H1 (cell line): Measurements from ENCODE around the gene TMEM178B. TPM values are rescaled to one million over a fixed set of nuclear protein-coding genes. Genes with fewer than 3 reads are reported as not detected.

Experiments used
- CTCF ChIA-PET: fragments of 300-600 bp; sonication (Branson Sonifier 250); formaldehyde crosslinking; loops from one replicate; lab custom pipeline; 2021; ENCODE audit not compliant: partially characterized antibody; lab: Charles Lee
- POLR2A ChIA-PET: fragments of 300-600 bp; sonication (Branson Sonifier 250); formaldehyde crosslinking; loops from one replicate; lab custom pipeline; 2021; ENCODE audit warnings: inconsistent platforms; ENCODE audit not compliant: partially characterized antibody; lab: Charles Lee
- DNase-seq, 2 experiments: peaks; one replicate each; pipeline versions ENCODE4 v3.0.0 to v3.0.0-alpha.2; 2010 to 2022; ENCODE audit warnings: low spot score in 2 of 2, low read depth in 1 of 2, mixed read lengths in 1 of 2
- FAIRE-seq: peaks from 2 replicates; lab custom pipeline; 2011; peaks lifted over from hg19 to GRCh38; lab: Jason Lieb, UNC
- H2AFZ ChIP-seq: 2 replicates; pipeline ENCODE4 v1.8.1; 2012; ENCODE audit warnings: low read length, inconsistent platforms
- H2AK5ac ChIP-seq: 2 replicates; pipeline ENCODE4 v1.6.1; 2013; ENCODE audit warnings: low read depth, low read length
- H2BK120ac ChIP-seq: replicated peaks from 2 replicates; pipeline ENCODE3; 2013; ENCODE audit warnings: low read depth, low read length, inconsistent platforms
- H2BK12ac ChIP-seq: 2 replicates; pipeline ENCODE4 v1.6.1; 2013; ENCODE audit warnings: low read depth, low read length
- H2BK15ac ChIP-seq: 2 replicates; pipeline ENCODE4 v1.6.1; 2013; ENCODE audit warnings: low read length
- H2BK20ac ChIP-seq: 2 replicates; pipeline ENCODE4 v1.6.1; 2013; ENCODE audit warnings: low read length
- H2BK5ac ChIP-seq: 2 replicates; pipeline ENCODE4 v1.6.1; 2013; ENCODE audit warnings: low read depth, low read length
- H3K14ac ChIP-seq: 2 replicates; pipeline ENCODE4 v1.6.1; 2013; ENCODE audit warnings: inconsistent platforms; ENCODE audit not compliant: insufficient read length
- H3K18ac ChIP-seq: 2 replicates; pipeline ENCODE4 v1.6.1; 2013; ENCODE audit warnings: low read length; ENCODE audit errors: extremely low read depth
- H3K23ac ChIP-seq: 2 replicates; pipeline ENCODE4 v1.6.1; 2013; ENCODE audit warnings: inconsistent platforms; ENCODE audit not compliant: insufficient read length
- H3K23me2 ChIP-seq: 2 replicates; pipeline ENCODE4 v1.6.1; 2013; ENCODE audit warnings: low read depth, low read length
- H3K27ac ChIP-seq: 2 replicates; pipeline ENCODE4 v1.6.1; 2011; ENCODE audit warnings: low read depth, low read length, inconsistent platforms
- H3K27me3 ChIP-seq, 4 experiments: replicated peaks in 1 of 4; 1 replicate in 1 of 4; 2 replicates in 3 of 4; pipeline versions ENCODE4 v1.6.1 to v1.8.1; 2011 to 2013; ENCODE audit warnings: low read length in 3 of 4, mild to moderate bottlenecking in 3 of 4, inconsistent platforms in 2 of 4, mixed read lengths in 2 of 4, moderate library complexity in 1 of 4; ENCODE audit not compliant: control insufficient read depth in 3 of 4, insufficient read depth in 3 of 4; ENCODE audit errors: extremely low read depth in 1 of 4
- H3K36me3 ChIP-seq, 4 experiments: 2 replicates each; pipeline versions ENCODE4 v1.6.1 to v1.8.1; 2011 to 2013; ENCODE audit warnings: mild to moderate bottlenecking in 4 of 4, low read length in 3 of 4, moderate library complexity in 2 of 4, control low read depth in 1 of 4, inconsistent platforms in 1 of 4; ENCODE audit not compliant: insufficient read depth in 4 of 4, control insufficient read depth in 2 of 4
- H3K4ac ChIP-seq: replicated peaks from 2 replicates; pipeline ENCODE3; 2013; ENCODE audit warnings: low read length, low read depth, mixed read lengths, inconsistent platforms; ENCODE audit not compliant: insufficient read length
- H3K4me1 ChIP-seq, 4 experiments: replicated peaks in 1 of 4; 1 replicate in 1 of 4; 2 replicates in 3 of 4; pipeline versions ENCODE4 v1.6.1 to v1.8.1; 2011 to 2013; ENCODE audit warnings: low read length in 3 of 4, inconsistent platforms in 2 of 4, mixed read lengths in 1 of 4; ENCODE audit not compliant: insufficient read depth in 4 of 4, control insufficient read depth in 3 of 4
- H3K4me2 ChIP-seq, 2 experiments: 2 replicates each; pipeline versions ENCODE4 v1.6.1 to v1.8.1; 2011 to 2013; ENCODE audit warnings: low read depth in 2 of 2, low read length in 2 of 2, control low read depth in 1 of 2, inconsistent platforms in 1 of 2, mild to moderate bottlenecking in 1 of 2; ENCODE audit not compliant: insufficient read depth in 1 of 2
- H3K4me3 ChIP-seq, 4 experiments: fragments of 200-600, 300-600 bp in 1 of 4; sonication (generic), shearing (Covaris generic), sonication (Bioruptor Twin) in 1 of 4; 2 replicates each; pipeline versions ENCODE4 v1.5.1 to v1.8.1; 2011 to 2016; ENCODE audit warnings: low read length in 4 of 4, low read depth in 3 of 4, control low read depth in 2 of 4, inconsistent platforms in 2 of 4, mild to moderate bottlenecking in 2 of 4, mixed read lengths in 1 of 4, moderate library complexity in 1 of 4; ENCODE audit not compliant: insufficient read depth in 2 of 4; ENCODE audit errors: extremely low read depth in 1 of 4
- H3K56ac ChIP-seq: replicated peaks from 2 replicates; pipeline ENCODE3; 2013; ENCODE audit warnings: low read depth, mild to moderate bottlenecking, mixed read lengths, low read length, inconsistent platforms; ENCODE audit not compliant: insufficient read length
- H3K79me1 ChIP-seq: 2 replicates; pipeline ENCODE4 v1.6.1; 2013; ENCODE audit warnings: low read depth, low read length, control low read depth
- H3K79me2 ChIP-seq, 2 experiments: 2 replicates each; pipeline versions ENCODE4 v1.6.1 to v1.8.1; 2012 to 2013; ENCODE audit warnings: low read length in 2 of 2, mild to moderate bottlenecking in 2 of 2, inconsistent platforms in 1 of 2; ENCODE audit not compliant: insufficient read depth in 2 of 2, control insufficient read depth in 1 of 2
- H3K9ac ChIP-seq, 4 experiments: replicated peaks in 1 of 4; 1 replicate in 1 of 4; 2 replicates in 3 of 4; pipeline versions ENCODE4 v1.6.1 to v1.8.1; 2011 to 2013; ENCODE audit warnings: low read depth in 3 of 4, low read length in 3 of 4, control low read depth in 2 of 4, mild to moderate bottlenecking in 2 of 4, moderate library complexity in 2 of 4, inconsistent platforms in 1 of 4; ENCODE audit errors: extremely low read depth in 1 of 4
- H3K9me3 ChIP-seq, 2 experiments: 2 replicates each; pipeline versions ENCODE4 v1.6.1 to v1.8.1; 2012 to 2013; ENCODE audit warnings: mild to moderate bottlenecking in 2 of 2, moderate library complexity in 2 of 2, control low read depth in 1 of 2, inconsistent platforms in 1 of 2, low read depth in 1 of 2, low read length in 1 of 2, mixed read lengths in 1 of 2; ENCODE audit not compliant: insufficient read depth in 2 of 2
- H4K20me1 ChIP-seq, 2 experiments: replicated peaks in 1 of 2; 2 replicates each; pipeline versions ENCODE3 to v1.8.1; 2011 to 2013; ENCODE audit warnings: inconsistent platforms in 2 of 2, low read length in 2 of 2, mild to moderate bottlenecking in 1 of 2; ENCODE audit not compliant: insufficient read depth in 2 of 2, control insufficient read depth in 1 of 2
- H4K5ac ChIP-seq: 2 replicates; pipeline ENCODE4 v1.6.1; 2013; ENCODE audit warnings: low read length, low read depth, mixed read lengths, inconsistent platforms; ENCODE audit not compliant: insufficient read length
- H4K8ac ChIP-seq: 2 replicates; pipeline ENCODE4 v1.8.0; 2013; ENCODE audit warnings: mild to moderate bottlenecking, moderate library complexity, low read length, inconsistent platforms; ENCODE audit not compliant: insufficient read depth; ENCODE audit errors: extremely low read depth
- H4K91ac ChIP-seq: replicated peaks from 2 replicates; pipeline ENCODE3; 2013; ENCODE audit warnings: low read length, mixed read lengths, inconsistent platforms; ENCODE audit not compliant: insufficient read length
- KDM1A ChIP-seq: fragments of 200-600, 300-600 bp; sonication (generic); IDR thresholded peaks from 2 replicates; pipeline ENCODE4 v1.7.1; 2016; ENCODE audit warnings: mild to moderate bottlenecking, low read length, borderline replicate concordance
- SP2 ChIP-seq: IDR thresholded peaks from 2 replicates; pipeline ENCODE4 v1.6.1; 2012; ENCODE audit warnings: mild to moderate bottlenecking, low read length, inconsistent platforms
- SP4 ChIP-seq: IDR thresholded peaks from 2 replicates; pipeline ENCODE4 v1.6.1; 2012; ENCODE audit warnings: low read length, inconsistent platforms
- WGBS, 2 experiments: shearing (Covaris generic) in 1 of 2; methylation state at CpG; one replicate each; pipeline versions ENCODE4 v1.1.6 to v1.1.7; 2013 to 2015; ENCODE audit warnings: low lambda C conversion rate in 2 of 2, mixed read lengths in 2 of 2, inconsistent platforms in 1 of 2, low coverage in 1 of 2, missing lambda C conversion rate in 1 of 2; ENCODE audit not compliant: insufficient replicate concordance in 2 of 2, insufficient coverage in 1 of 2, insufficient read length in 1 of 2; ENCODE audit errors: extremely low coverage in 1 of 2, missing lambda C conversion rate in 1 of 2; 5-methylcytosine and 5-hydroxymethylcytosine counted together
- polyA plus RNA-seq, 7 experiments: library from polyadenylated mRNA; depleted of rRNA in 3 of 7; stranded (reverse) in 5 of 7; unstranded in 2 of 7; fragments of >200 nt in 5 of 7; fragments of 200-250 nt in 2 of 7; gene quantifications; 1 replicate in 5 of 7; 2 replicates in 1 of 7; 4 replicates in 1 of 7; pipeline versions ENCODE4 v1.2.1 to v1.2.3, GENCODE V29; 2011 to 2013; ENCODE audit warnings: missing spikeins in 2 of 7, mixed read lengths in 2 of 7
- total RNA-seq: library from RNA; stranded (reverse); fragmentation: NEBNext Ultra II Directional; extraction: Animal tissue kit (Norgen Biotek cat#: 25700); gene quantifications from 2 replicates; pipeline ENCODE4 v1.2.1, GENCODE V29; 2021

The TMEM178B gene
- total and polyA plus RNA-seq, 2 of the 8 experiments (the other 6 are each of a cell fraction or from before 2014, with no cell fraction given): 5.3 to 18.1 TPM

DNA sequence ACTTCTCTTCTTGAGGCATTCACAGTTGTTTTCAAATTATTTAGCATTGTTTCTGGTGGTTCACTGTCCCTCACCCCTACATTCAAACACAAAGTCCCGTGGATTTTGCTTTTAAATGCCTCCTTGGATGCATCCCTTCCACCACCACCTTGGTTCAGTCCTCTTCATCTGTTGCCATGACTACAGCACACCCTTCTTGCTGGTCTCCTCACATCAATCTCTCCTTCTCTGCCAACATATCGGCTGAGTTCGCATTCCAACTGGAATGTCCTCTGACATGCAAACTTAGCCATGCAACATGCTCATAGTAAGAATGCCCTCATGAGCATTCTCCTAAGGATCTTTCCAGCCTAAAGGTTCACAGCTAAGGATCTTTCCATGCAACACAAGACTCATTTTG, 279.1 kb downstream of the TMEM178B start:
- Histone ChIP-seq H3K4ac (no peak overlapping the region), H3K14ac (no peak overlapping the region), H2BK15ac (no peak overlapping the region), H2BK20ac (no peak overlapping the region), H2BK5ac (no peak overlapping the region), H3K9me3 (no peaks in the 10 kb centered on the region), H3K23me2 (no peaks in the 10 kb centered on the region), H4K5ac (no peak overlapping the region), H4K91ac (no peak overlapping the region), H3K4me3 (no peak overlapping the region), H3K27me3 (no peaks in the 10 kb centered on the region), H3K4me1 (peaks cover 0 to 5% (median 0%) of the 10 kb centered on the region in 4 experiments; a peak in 2 of 7 replicates), H3K18ac (no peak overlapping the region), H3K27ac (no peak overlapping the region), H2BK12ac (no peak overlapping the region), H3K9ac (no peak overlapping the region), H4K8ac (no peak overlapping the region), H3K4me2 (no peak overlapping the region), H3K56ac (no peak overlapping the region), H3K79me1 (no peaks in the 10 kb centered on the region), H4K20me1 (peaks cover 0 to 2% of the 10 kb centered on the region in 2 experiments), H2AFZ (no peak overlapping the region), H2AK5ac (no peak overlapping the region), H3K36me3 (no peaks in the 10 kb centered on the region), H3K79me2 (no peaks in the 10 kb centered on the region), H2BK120ac (no peak overlapping the region), H3K23ac (no peak overlapping the region)
- WGBS, 2 experiments: 83% methylated on average over 3 of the region's 3 CpGs; no CpG with 5 or more reads in 1 of the 2 experiments
- POLR2A ChIA-PET: interaction anchor here (1.0 kb wide), 1 partner anchor 11 kb away, joined by 3 read pairs; no protein-coding TSS in a partner anchor
- FAIRE-seq: no peak
- CTCF ChIA-PET: interaction anchor here (0.7 to 1.7 kb wide), 5 partner anchors 14 to 297 kb away, joined by 3 to 4 read pairs (median 4); no protein-coding TSS in a partner anchor
- DNase-seq: no peak
- TF ChIP-seq KDM1A: no peak
- TF ChIP-seq SP2: no peak
- no peak for TF ChIP-seq SP4
